HCT116 (cell line): ENCODE data around the gene INPP5D.
"Not testable (repeated sequence)": the region's sequence is repeated elsewhere in the genome, so short reads cannot be mapped to it uniquely, and the experiment has no call there.

Experiments used
- CEBPB ChIP-seq: IDR thresholded peaks from 2 replicates; pipeline ENCODE4 v1.6.1; 2012; ENCODE audit warnings: low read depth
- EGR1 ChIP-seq: IDR thresholded peaks from 2 replicates; pipeline ENCODE4 v1.6.1; 2012; ENCODE audit warnings: low read depth
- JUND ChIP-seq: IDR thresholded peaks from 2 replicates; pipeline ENCODE4 v1.6.1; 2012
- POLR2A ChIP-seq: IDR thresholded peaks from 2 replicates; pipeline ENCODE4 v1.7.0; 2011; ENCODE audit warnings: borderline replicate concordance; ENCODE audit not compliant: insufficient read depth, insufficient read length; ENCODE audit errors: extremely low read depth
- POLR2AphosphoS5 ChIP-seq: IDR thresholded peaks from 2 replicates; pipeline ENCODE4 v1.6.1; 2011; ENCODE audit warnings: mild to moderate bottlenecking, low read depth, low read length, moderate library complexity
- SIN3A ChIP-seq: IDR thresholded peaks from 2 replicates; pipeline ENCODE4 v1.6.1; 2012; ENCODE audit warnings: low read depth
- YY1 ChIP-seq: IDR thresholded peaks from 2 replicates; pipeline ENCODE4 v1.6.1; 2011; ENCODE audit warnings: low read length, low read depth, moderate library complexity, mild to moderate bottlenecking; ENCODE audit not compliant: insufficient replicate concordance; ENCODE audit errors: extremely low read depth
- TF ChIP-seq, protein P1 (sequence below), 3 experiments: fragments of 200-600 bp in 1 of 3; sonication (generic) in 1 of 3; IDR thresholded peaks in 2 of 3; conservative IDR thresholded peaks in 1 of 3; 2 replicates each; pipeline ENCODE4 v1.5.1; 2012 to 2017; ENCODE audit warnings: low read depth in 2 of 3, low read length in 2 of 3, antibody characterized with exemption in 1 of 3, borderline replicate concordance in 1 of 3, control low read depth in 1 of 3, mild to moderate bottlenecking in 1 of 3, mixed read lengths in 1 of 3, mixed run types in 1 of 3, moderate library complexity in 1 of 3; ENCODE audit not compliant: insufficient read depth in 1 of 3

GRCh38 chr2:233099820-233100191, 39.7 kb downstream of the INPP5D start:
- not testable (repeated sequence) for TF ChIP-seq EGR1, POLR2AphosphoS5, SIN3A, JUND, CEBPB, YY1, POLR2A
- TF ChIP-seq, protein P1, sequence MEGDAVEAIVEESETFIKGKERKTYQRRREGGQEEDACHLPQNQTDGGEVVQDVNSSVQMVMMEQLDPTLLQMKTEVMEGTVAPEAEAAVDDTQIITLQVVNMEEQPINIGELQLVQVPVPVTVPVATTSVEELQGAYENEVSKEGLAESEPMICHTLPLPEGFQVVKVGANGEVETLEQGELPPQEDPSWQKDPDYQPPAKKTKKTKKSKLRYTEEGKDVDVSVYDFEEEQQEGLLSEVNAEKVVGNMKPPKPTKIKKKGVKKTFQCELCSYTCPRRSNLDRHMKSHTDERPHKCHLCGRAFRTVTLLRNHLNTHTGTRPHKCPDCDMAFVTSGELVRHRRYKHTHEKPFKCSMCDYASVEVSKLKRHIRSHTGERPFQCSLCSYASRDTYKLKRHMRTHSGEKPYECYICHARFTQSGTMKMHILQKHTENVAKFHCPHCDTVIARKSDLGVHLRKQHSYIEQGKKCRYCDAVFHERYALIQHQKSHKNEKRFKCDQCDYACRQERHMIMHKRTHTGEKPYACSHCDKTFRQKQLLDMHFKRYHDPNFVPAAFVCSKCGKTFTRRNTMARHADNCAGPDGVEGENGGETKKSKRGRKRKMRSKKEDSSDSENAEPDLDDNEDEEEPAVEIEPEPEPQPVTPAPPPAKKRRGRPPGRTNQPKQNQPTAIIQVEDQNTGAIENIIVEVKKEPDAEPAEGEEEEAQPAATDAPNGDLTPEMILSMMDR (IDR thresholded peaks at IDR 0.05 in 2 of 3, conservative IDR thresholded peaks at IDR 0.05 in 1 of 3; ENCODE audit: borderline replicate concordance in 1 of 3, insufficient read depth in 1 of 3, low read depth in 2 of 3, low read length in 2 of 3): not testable (repeated sequence)
